H1 (cell line): ENCODE data around the gene FOSL2. TPM values are rescaled to one million over a fixed set of nuclear protein-coding genes. Genes with fewer than 3 reads are reported as not detected.

Source experiments
- CTCF ChIA-PET: fragments of 300-600 bp; sonication (Branson Sonifier 250); formaldehyde crosslinking; loops from one replicate; lab custom pipeline; 2021; ENCODE audit not compliant: partially characterized antibody; lab: Charles Lee
- POLR2A ChIA-PET: fragments of 300-600 bp; sonication (Branson Sonifier 250); formaldehyde crosslinking; loops from one replicate; lab custom pipeline; 2021; ENCODE audit warnings: inconsistent platforms; ENCODE audit not compliant: partially characterized antibody; lab: Charles Lee
- DNase-seq, 2 experiments: peaks; one replicate each; pipeline versions ENCODE4 v3.0.0 to v3.0.0-alpha.2; 2010 to 2022; ENCODE audit warnings: low spot score in 2 of 2, low read depth in 1 of 2, mixed read lengths in 1 of 2
- FAIRE-seq: peaks from 2 replicates; lab custom pipeline; 2011; peaks lifted over from hg19 to GRCh38; lab: Jason Lieb, UNC
- H2AFZ ChIP-seq: 2 replicates; pipeline ENCODE4 v1.8.1; 2012; ENCODE audit warnings: low read length, inconsistent platforms
- H2AK5ac ChIP-seq: 2 replicates; pipeline ENCODE4 v1.6.1; 2013; ENCODE audit warnings: low read depth, low read length
- H2BK120ac ChIP-seq: replicated peaks from 2 replicates; pipeline ENCODE3; 2013; ENCODE audit warnings: low read depth, low read length, inconsistent platforms
- H2BK12ac ChIP-seq: 2 replicates; pipeline ENCODE4 v1.6.1; 2013; ENCODE audit warnings: low read depth, low read length
- H2BK15ac ChIP-seq: 2 replicates; pipeline ENCODE4 v1.6.1; 2013; ENCODE audit warnings: low read length
- H2BK20ac ChIP-seq: 2 replicates; pipeline ENCODE4 v1.6.1; 2013; ENCODE audit warnings: low read length
- H2BK5ac ChIP-seq: 2 replicates; pipeline ENCODE4 v1.6.1; 2013; ENCODE audit warnings: low read depth, low read length
- H3K14ac ChIP-seq: 2 replicates; pipeline ENCODE4 v1.6.1; 2013; ENCODE audit warnings: inconsistent platforms; ENCODE audit not compliant: insufficient read length
- H3K18ac ChIP-seq: 2 replicates; pipeline ENCODE4 v1.6.1; 2013; ENCODE audit warnings: low read length; ENCODE audit errors: extremely low read depth
- H3K23ac ChIP-seq: 2 replicates; pipeline ENCODE4 v1.6.1; 2013; ENCODE audit warnings: inconsistent platforms; ENCODE audit not compliant: insufficient read length
- H3K23me2 ChIP-seq: 2 replicates; pipeline ENCODE4 v1.6.1; 2013; ENCODE audit warnings: low read depth, low read length
- H3K27ac ChIP-seq: 2 replicates; pipeline ENCODE4 v1.6.1; 2011; ENCODE audit warnings: low read depth, low read length, inconsistent platforms
- H3K27me3 ChIP-seq, 4 experiments: replicated peaks in 1 of 4; 1 replicate in 1 of 4; 2 replicates in 3 of 4; pipeline versions ENCODE4 v1.6.1 to v1.8.1; 2011 to 2013; ENCODE audit warnings: low read length in 3 of 4, mild to moderate bottlenecking in 3 of 4, inconsistent platforms in 2 of 4, mixed read lengths in 2 of 4, moderate library complexity in 1 of 4; ENCODE audit not compliant: control insufficient read depth in 3 of 4, insufficient read depth in 3 of 4; ENCODE audit errors: extremely low read depth in 1 of 4
- H3K36me3 ChIP-seq, 4 experiments: 2 replicates each; pipeline versions ENCODE4 v1.6.1 to v1.8.1; 2011 to 2013; ENCODE audit warnings: mild to moderate bottlenecking in 4 of 4, low read length in 3 of 4, moderate library complexity in 2 of 4, control low read depth in 1 of 4, inconsistent platforms in 1 of 4; ENCODE audit not compliant: insufficient read depth in 4 of 4, control insufficient read depth in 2 of 4
- H3K4ac ChIP-seq: replicated peaks from 2 replicates; pipeline ENCODE3; 2013; ENCODE audit warnings: low read length, low read depth, mixed read lengths, inconsistent platforms; ENCODE audit not compliant: insufficient read length
- H3K4me1 ChIP-seq, 4 experiments: replicated peaks in 1 of 4; 1 replicate in 1 of 4; 2 replicates in 3 of 4; pipeline versions ENCODE4 v1.6.1 to v1.8.1; 2011 to 2013; ENCODE audit warnings: low read length in 3 of 4, inconsistent platforms in 2 of 4, mixed read lengths in 1 of 4; ENCODE audit not compliant: insufficient read depth in 4 of 4, control insufficient read depth in 3 of 4
- H3K4me2 ChIP-seq, 2 experiments: 2 replicates each; pipeline versions ENCODE4 v1.6.1 to v1.8.1; 2011 to 2013; ENCODE audit warnings: low read depth in 2 of 2, low read length in 2 of 2, control low read depth in 1 of 2, inconsistent platforms in 1 of 2, mild to moderate bottlenecking in 1 of 2; ENCODE audit not compliant: insufficient read depth in 1 of 2
- H3K4me3 ChIP-seq, 4 experiments: fragments of 200-600, 300-600 bp in 1 of 4; sonication (generic), shearing (Covaris generic), sonication (Bioruptor Twin) in 1 of 4; 2 replicates each; pipeline versions ENCODE4 v1.5.1 to v1.8.1; 2011 to 2016; ENCODE audit warnings: low read length in 4 of 4, low read depth in 3 of 4, control low read depth in 2 of 4, inconsistent platforms in 2 of 4, mild to moderate bottlenecking in 2 of 4, mixed read lengths in 1 of 4, moderate library complexity in 1 of 4; ENCODE audit not compliant: insufficient read depth in 2 of 4; ENCODE audit errors: extremely low read depth in 1 of 4
- H3K56ac ChIP-seq: replicated peaks from 2 replicates; pipeline ENCODE3; 2013; ENCODE audit warnings: low read depth, mild to moderate bottlenecking, mixed read lengths, low read length, inconsistent platforms; ENCODE audit not compliant: insufficient read length
- H3K79me1 ChIP-seq: 2 replicates; pipeline ENCODE4 v1.6.1; 2013; ENCODE audit warnings: low read depth, low read length, control low read depth
- H3K79me2 ChIP-seq, 2 experiments: 2 replicates each; pipeline versions ENCODE4 v1.6.1 to v1.8.1; 2012 to 2013; ENCODE audit warnings: low read length in 2 of 2, mild to moderate bottlenecking in 2 of 2, inconsistent platforms in 1 of 2; ENCODE audit not compliant: insufficient read depth in 2 of 2, control insufficient read depth in 1 of 2
- H3K9ac ChIP-seq, 4 experiments: replicated peaks in 1 of 4; 1 replicate in 1 of 4; 2 replicates in 3 of 4; pipeline versions ENCODE4 v1.6.1 to v1.8.1; 2011 to 2013; ENCODE audit warnings: low read depth in 3 of 4, low read length in 3 of 4, control low read depth in 2 of 4, mild to moderate bottlenecking in 2 of 4, moderate library complexity in 2 of 4, inconsistent platforms in 1 of 4; ENCODE audit errors: extremely low read depth in 1 of 4
- H3K9me3 ChIP-seq, 2 experiments: 2 replicates each; pipeline versions ENCODE4 v1.6.1 to v1.8.1; 2012 to 2013; ENCODE audit warnings: mild to moderate bottlenecking in 2 of 2, moderate library complexity in 2 of 2, control low read depth in 1 of 2, inconsistent platforms in 1 of 2, low read depth in 1 of 2, low read length in 1 of 2, mixed read lengths in 1 of 2; ENCODE audit not compliant: insufficient read depth in 2 of 2
- H4K20me1 ChIP-seq, 2 experiments: replicated peaks in 1 of 2; 2 replicates each; pipeline versions ENCODE3 to v1.8.1; 2011 to 2013; ENCODE audit warnings: inconsistent platforms in 2 of 2, low read length in 2 of 2, mild to moderate bottlenecking in 1 of 2; ENCODE audit not compliant: insufficient read depth in 2 of 2, control insufficient read depth in 1 of 2
- H4K5ac ChIP-seq: 2 replicates; pipeline ENCODE4 v1.6.1; 2013; ENCODE audit warnings: low read length, low read depth, mixed read lengths, inconsistent platforms; ENCODE audit not compliant: insufficient read length
- H4K8ac ChIP-seq: 2 replicates; pipeline ENCODE4 v1.8.0; 2013; ENCODE audit warnings: mild to moderate bottlenecking, moderate library complexity, low read length, inconsistent platforms; ENCODE audit not compliant: insufficient read depth; ENCODE audit errors: extremely low read depth
- H4K91ac ChIP-seq: replicated peaks from 2 replicates; pipeline ENCODE3; 2013; ENCODE audit warnings: low read length, mixed read lengths, inconsistent platforms; ENCODE audit not compliant: insufficient read length
- EP300 ChIP-seq, 2 experiments: IDR thresholded peaks; 1 replicate in 1 of 2; 2 replicates in 1 of 2; pipeline ENCODE4 v1.6.1; 2011 to 2012; ENCODE audit warnings: low read depth in 2 of 2, low read length in 2 of 2, mild to moderate bottlenecking in 2 of 2, borderline replicate concordance in 1 of 2, inconsistent platforms in 1 of 2, moderate library complexity in 1 of 2
- MAFK ChIP-seq: IDR thresholded peaks from 2 replicates; pipeline ENCODE4 v1.6.1; 2012; ENCODE audit warnings: low read depth, mild to moderate bottlenecking, improper control_type of control experiment, low read length
- RNF2 ChIP-seq: fragments of 200-900, 300-1000 bp; sonication (generic); IDR thresholded peaks from 2 replicates; pipeline ENCODE4 v1.7.1; 2016; ENCODE audit warnings: borderline replicate concordance, low read depth, mild to moderate bottlenecking, antibody characterized with exemption, low read length; ENCODE audit not compliant: poor library complexity, severe bottlenecking; ENCODE audit errors: missing control alignments
- RXRA ChIP-seq: IDR thresholded peaks from 2 replicates; pipeline ENCODE4 v1.6.1; 2011; ENCODE audit warnings: low read depth, mild to moderate bottlenecking, low read length, moderate library complexity; ENCODE audit not compliant: insufficient read depth
- SP2 ChIP-seq: IDR thresholded peaks from 2 replicates; pipeline ENCODE4 v1.6.1; 2012; ENCODE audit warnings: mild to moderate bottlenecking, low read length, inconsistent platforms
- TAF7 ChIP-seq: optimal IDR thresholded peaks from 2 replicates; pipeline ENCODE3; 2011; ENCODE audit warnings: low read depth, mild to moderate bottlenecking, inconsistent platforms, low read length, moderate library complexity, borderline replicate concordance
- WGBS, 2 experiments: shearing (Covaris generic) in 1 of 2; methylation state at CpG; one replicate each; pipeline versions ENCODE4 v1.1.6 to v1.1.7; 2013 to 2015; ENCODE audit warnings: low lambda C conversion rate in 2 of 2, mixed read lengths in 2 of 2, inconsistent platforms in 1 of 2, low coverage in 1 of 2, missing lambda C conversion rate in 1 of 2; ENCODE audit not compliant: insufficient replicate concordance in 2 of 2, insufficient coverage in 1 of 2, insufficient read length in 1 of 2; ENCODE audit errors: extremely low coverage in 1 of 2, missing lambda C conversion rate in 1 of 2; 5-methylcytosine and 5-hydroxymethylcytosine counted together
- long read RNA-seq, 2 experiments: library from RNA in 1 of 2; library from capped mRNA in 1 of 2; stranded (forward); transcript quantifications; one replicate each; pipeline ENCODE4 v2.0.0, GENCODE V29; 2021; ENCODE audit warnings: inconsistent platforms in 1 of 2
- polyA minus RNA-seq, 3 experiments: library from RNA; depleted of rRNA, polyadenylated mRNA; stranded (reverse); fragments of >200 nt; gene quantifications; 1 replicate in 2 of 3; 2 replicates in 1 of 3; pipeline ENCODE4 v1.2.3, GENCODE V29; 2011
- polyA plus RNA-seq, 7 experiments: library from polyadenylated mRNA; depleted of rRNA in 3 of 7; stranded (reverse) in 5 of 7; unstranded in 2 of 7; fragments of >200 nt in 5 of 7; fragments of 200-250 nt in 2 of 7; gene quantifications; 1 replicate in 5 of 7; 2 replicates in 1 of 7; 4 replicates in 1 of 7; pipeline versions ENCODE4 v1.2.1 to v1.2.3, GENCODE V29; 2011 to 2013; ENCODE audit warnings: missing spikeins in 2 of 7, mixed read lengths in 2 of 7
- total RNA-seq: library from RNA; stranded (reverse); fragmentation: NEBNext Ultra II Directional; extraction: Animal tissue kit (Norgen Biotek cat#: 25700); gene quantifications from 2 replicates; pipeline ENCODE4 v1.2.1, GENCODE V29; 2021
- TF ChIP-seq, protein P1 (sequence below): IDR thresholded peaks from 2 replicates; pipeline ENCODE4 v1.6.1; 2011; ENCODE audit warnings: low read depth, mild to moderate bottlenecking, low read length; ENCODE audit not compliant: insufficient read depth

The FOSL2 gene
- total RNA-seq: 4.5 and 5.5 TPM in 2 replicates
- polyA plus RNA-seq (2011; rRNA removed): 1.5 TPM in 2 replicates
- polyA plus RNA-seq (2011; cell fraction: cytosol; rRNA removed): 1.5 TPM
- polyA plus RNA-seq (2011; cell fraction: nucleus; rRNA removed): 2.2 TPM
- polyA plus RNA-seq (2012, experiment 1 of 2): 2.6 to 2.8 TPM (median 2.6 TPM) in 4 replicates
- polyA plus RNA-seq (2012, experiment 2 of 2): 1.9 TPM
- 0.89 TPM for polyA plus RNA-seq (2013, experiment 1 of 2)
- 0.90 TPM for polyA plus RNA-seq (2013, experiment 2 of 2)
- 2.7 and 3.0 TPM in 2 replicates for polyA minus RNA-seq (2011; rRNA and poly(A)+ RNA removed)
- polyA minus RNA-seq (2011; cell fraction: cytosol; rRNA and poly(A)+ RNA removed): 2.6 TPM
- polyA minus RNA-seq (2011; cell fraction: nucleus; rRNA and poly(A)+ RNA removed): 4.0 TPM
- long read RNA-seq, experiment 1, partial matches to known transcripts: 2 of 3 reads
- long read RNA-seq, experiment 1, other reads (novel, unspliced or antisense): 1 of 3 reads
- long read RNA-seq, experiment 2: 0 reads

DNA sequence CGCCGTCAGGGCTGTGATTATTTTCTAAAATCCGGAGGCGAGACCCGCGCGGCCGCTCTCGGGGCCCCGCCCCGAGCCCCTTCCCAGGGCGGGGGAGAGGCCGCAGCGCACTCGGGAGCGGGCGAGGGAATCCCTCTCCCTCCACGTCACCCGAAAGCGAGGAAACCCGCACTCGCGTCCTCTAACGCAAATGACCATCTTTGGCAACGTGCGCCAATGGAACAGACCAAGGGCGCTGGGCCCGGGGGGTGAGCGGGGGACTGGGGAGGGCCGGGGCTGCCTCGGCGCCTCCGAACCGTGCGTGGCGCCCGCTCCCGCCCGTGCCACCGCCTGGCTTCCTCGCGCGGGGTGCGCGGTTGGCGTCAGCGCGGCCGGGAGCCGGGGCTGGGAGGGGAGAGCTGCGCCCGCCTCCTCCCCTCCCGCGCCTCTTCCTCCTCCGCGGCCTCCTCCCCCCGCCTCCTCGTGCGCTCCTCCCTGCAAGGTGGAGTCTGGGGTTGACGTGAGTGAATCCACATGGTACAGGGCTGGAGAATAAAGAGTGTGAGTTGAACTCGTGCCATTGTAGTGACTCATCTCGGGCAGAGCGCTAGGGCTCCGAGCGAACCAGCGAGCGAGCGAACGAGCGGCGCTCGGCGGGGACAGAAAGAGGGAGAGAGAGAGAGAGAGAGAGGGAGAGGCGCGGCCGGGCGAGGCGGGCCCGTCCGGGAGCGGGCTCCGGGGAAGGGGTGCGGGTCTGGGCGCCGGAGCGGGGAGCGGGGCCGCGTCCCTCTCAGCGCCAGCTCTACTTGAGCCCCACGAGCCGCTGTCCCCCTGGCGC, at the start of gene FOSL2:
Gene FOSL2 (plus strand): TSS at position 562 of the 817 bp plus-strand sequence. CDS start 863 bp downstream, outside the sequence.
- H3K18ac ChIP-seq: peak within 1 kb of the TSS; percentile 32
- H2BK12ac ChIP-seq: no peak within 1 kb of the TSS
- H3K79me1 ChIP-seq: no peaks in the 10 kb centered on the region
- no peak within 1 kb of the TSS for H4K91ac ChIP-seq
- peaks cover 26% of the 10 kb centered on the region for H3K23me2 ChIP-seq
- H2AK5ac ChIP-seq: no peak within 1 kb of the TSS
- no peaks in the 10 kb centered on the region for H3K79me2 ChIP-seq
- no peak within 1 kb of the TSS for H2BK5ac ChIP-seq
- CTCF ChIA-PET: interaction anchor here (0.8 kb wide), 2 partner anchors 26 to 585 kb away, joined by 3 read pairs; no protein-coding TSS in a partner anchor
- H2AFZ ChIP-seq: no peak within 1 kb of the TSS
- H3K23ac ChIP-seq: no peak within 1 kb of the TSS
- peak within 1 kb of the TSS in 3 of 4 experiments; percentile 36 to 54 (median 53); a peak in 5 of 7 replicates for H3K9ac ChIP-seq
- no peak within 1 kb of the TSS for H3K27ac ChIP-seq
- peak within 1 kb of the TSS; percentile 40 for H3K56ac ChIP-seq
- POLR2A ChIA-PET: interaction anchor here (0.7 to 4.2 kb wide), 9 partner anchors 9 to 656 kb away, joined by 3 to 17 read pairs (median 3); no protein-coding TSS in a partner anchor
- DNase-seq (peak; percentile 81 to 86), FAIRE-seq (no peak)
- no peaks in the 10 kb centered on the region for H3K36me3 ChIP-seq
- peaks cover 2 to 8% of the 10 kb centered on the region in 2 experiments for H4K20me1 ChIP-seq
- H3K4me2 ChIP-seq: peak within 1 kb of the TSS; percentile 81 to 87
- no peak within 1 kb of the TSS for H2BK15ac ChIP-seq
- no peak within 1 kb of the TSS for H3K14ac ChIP-seq
- 0% methylated on average over 8 of the region's 93 CpGs; no CpG with 5 or more reads in 1 of the 2 experiments for WGBS, 2 experiments
- no peak within 1 kb of the TSS for H2BK120ac ChIP-seq
- no peaks in the 10 kb centered on the region for H3K9me3 ChIP-seq
- H2BK20ac ChIP-seq: no peak within 1 kb of the TSS
- peak within 1 kb of the TSS; percentile 74 for H4K8ac ChIP-seq
- H3K4me1 ChIP-seq: peaks cover 9 to 19% (median 12%) of the 10 kb centered on the region in 4 experiments
- no peak within 1 kb of the TSS for H4K5ac ChIP-seq
- peaks cover 19 to 57% (median 45%) of the 10 kb centered on the region in 4 experiments for H3K27me3 ChIP-seq
- H3K4ac ChIP-seq: no peak within 1 kb of the TSS
- peak within 1 kb of the TSS; percentile 51 to 94 (median 69) for H3K4me3 ChIP-seq
- TF ChIP-seq SP2 (no peak), EP300 (IDR thresholded peaks at IDR 0.05; ENCODE audit: borderline replicate concordance in 1 of 2, low read depth in 2 of 2, low read length in 2 of 2) (0 out of 3 replicates have a peak, but pooled peaks of 1 of the 2 experiments have one; percentile 20), RXRA (no peak), RNF2 (no peak), TAF7 (peak; percentile 74), MAFK (no peak)
- TF ChIP-seq, protein P1, sequence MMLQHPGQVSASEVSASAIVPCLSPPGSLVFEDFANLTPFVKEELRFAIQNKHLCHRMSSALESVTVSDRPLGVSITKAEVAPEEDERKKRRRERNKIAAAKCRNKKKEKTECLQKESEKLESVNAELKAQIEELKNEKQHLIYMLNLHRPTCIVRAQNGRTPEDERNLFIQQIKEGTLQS: no peak
